Adrenal gland (tissue), 12 donors: Measurements from ENCODE around the gene STK32A. TPM values are rescaled to one million over a fixed set of nuclear protein-coding genes. Genes with fewer than 3 reads are reported as not detected.

Source experiments
- DNase-seq, 7 donors: peaks; one replicate each; pipeline ENCODE4 v3.0.0-alpha.2; 2019 to 2020
- H3K27ac ChIP-seq, 5 donors: fragments of 200-600 bp; sonication (generic) in 4 of 5; 1 replicate in 3 of 5; 2 replicates in 2 of 5; pipeline versions ENCODE4 v1.5.1 to v1.8.0; 2016 to 2020; ENCODE audit warnings: mild to moderate bottlenecking in 1 of 5
- H3K27me3 ChIP-seq: fragments of 200-600 bp; 2 replicates; pipeline ENCODE4 v1.8.0; 2021
- H3K36me3 ChIP-seq, 2 donors: fragments of 200-600 bp; replicated peaks in 1 of 2; 1 replicate in 1 of 2; 2 replicates in 1 of 2; pipeline versions ENCODE4 v1.5.1 to v1.8.0; 2018 to 2022
- H3K4me1 ChIP-seq, 2 donors: fragments of 200-600 bp; replicated peaks in 1 of 2; 1 replicate in 1 of 2; 2 replicates in 1 of 2; pipeline versions ENCODE4 v1.5.1 to v1.8.0; 2018 to 2021
- H3K4me3 ChIP-seq, 4 donors: fragments of 200-600 bp; sonication (generic) in 3 of 4; one replicate each; pipeline ENCODE4 v1.5.1; 2016 to 2018
- H3K9me3 ChIP-seq, 3 donors: fragments of 200-600 bp; sonication (generic) in 1 of 3; replicated peaks in 1 of 3; 1 replicate in 2 of 3; 2 replicates in 1 of 3; pipeline versions ENCODE4 v1.5.1 to v1.8.0; 2016 to 2021
- CTCF ChIP-seq, 6 experiments: fragments of 450-650 bp in 4 of 6; fragments of 200-600 bp in 2 of 6; sonication (generic) in 1 of 6; IDR thresholded peaks; 1 replicate in 5 of 6; 2 replicates in 1 of 6; pipeline versions ENCODE4 v1.5.1 to v1.8.0; 2016 to 2021; ENCODE audit warnings: antibody characterized with exemption in 6 of 6, mild to moderate bottlenecking in 2 of 6, moderate library complexity in 1 of 6
- POLR2A ChIP-seq, 2 donors: fragments of 450-650 bp; IDR thresholded peaks; one replicate each; pipeline ENCODE4 v1.6.1; 2017; ENCODE audit warnings: antibody characterized with exemption in 2 of 2, mild to moderate bottlenecking in 2 of 2, moderate library complexity in 1 of 2
- WGBS, 4 donors: extraction: QIAGEN DNeasy Blood & Tissue Kit in 2 of 4; methylation state at CpG; one replicate each; pipeline versions ENCODE4 v1.1.5 to v1.1.7; 2013 to 2017; 5-methylcytosine and 5-hydroxymethylcytosine counted together
- intact Hi-C, 2 donors: fragments of 100-400 bp; cut with DNase I; formaldehyde crosslinking; loops; one replicate each; pipeline versions ENCODE4 v1.14.1 to v1.15.0; 2022 to 2023
- polyA plus RNA-seq, 3 donors: library from polyadenylated mRNA; stranded (reverse); fragments of 200-250 nt in 2 of 3; fragments of 350-450 nt in 1 of 3; fragmentation: Illumina TruSeq in 1 of 3; extraction: RNeasy Lipid Tissue Mini Kit (QIAGEN cat#74804) in 1 of 3; gene quantifications; one replicate each; pipeline ENCODE4 v1.2.3, GENCODE V29; 2013 to 2014
- small RNA-seq, 2 donors: library from RNA; depleted of rRNA; stranded (forward); fragments of <200 nt; gene quantifications; one replicate each; pipeline ENCODE3, GENCODE V24; 2016
- total RNA-seq, 9 donors: library from RNA; depleted of rRNA in 4 of 9; stranded (reverse); fragments of >200 nt in 4 of 9; fragments of 120-200 nt in 1 of 9; fragmentation: NEBNext Ultra II Directional in 1 of 9; extraction: Animal tissue kit (Norgen Biotek cat#: 25700) in 1 of 9; gene quantifications; one replicate each; pipeline versions ENCODE4 v1.1.0 to v1.2.4, GENCODE V29; 2013 to 2023
- donor health status: healthy with polysubstance abuse.
- donor health status: Bipolar disorder and iron deficiency.
- donor health status: DM: yes; HTN: yes; CAD: no.
- donor health status: DM: no; HTN: no; CAD: no.
- donor health status: DM: no; HTN: no; CAD: no.
- donor health status: DM: yes; HTN: yes; CAD: no.

STK32A gene
- total and polyA plus RNA-seq, 12 donors, result 1.8 to 46.0 (median 18.0) TPM

GRCh38 chr5:147436596-147436995 lies 201.8 kb downstream of the STK32A start:
- no peak for DNase-seq
- Histone ChIP-seq H3K27me3 (no peaks in the 10 kb centered on the region), H3K4me1 (no peaks in the 10 kb centered on the region), H3K9me3 (no peaks in the 10 kb centered on the region), H3K36me3 (no peaks in the 10 kb centered on the region), H3K4me3 (no peak overlapping the region), H3K27ac (no peak overlapping the region)
- intact Hi-C loops, result no loop called here
- TF ChIP-seq POLR2A (IDR thresholded peaks at IDR 0.05) (no peak), CTCF (IDR thresholded peaks at IDR 0.05) (no peak)
- 84 to 90% (median 84%) methylated on average over 3 of the region's 3 CpGs for WGBS, 4 donors

GRCh38 chr5:147437161-147437596 lies 202.4 kb downstream of the STK32A start:
- Histone ChIP-seq H3K27ac (no peak overlapping the region), H3K27me3 (no peaks in the 10 kb centered on the region), H3K36me3 (no peaks in the 10 kb centered on the region), H3K4me3 (no peak overlapping the region), H3K4me1 (no peaks in the 10 kb centered on the region), H3K9me3 (no peaks in the 10 kb centered on the region)
- TF ChIP-seq POLR2A (IDR thresholded peaks at IDR 0.05) (no peak), CTCF (IDR thresholded peaks at IDR 0.05) (no peak)
- 80 to 88% (median 84%) methylated on average over 5 to 6 of the region's 6 CpGs for WGBS, 4 donors
- intact Hi-C loops, result no loop called here
- no peak for DNase-seq

Small RNA genes lying within 50 kb of the gene (small RNA-seq; reads per million reads assigned to genes)
- 0 reads per million in 2 donors for gene AC011373.1
